Left ventricle myocardium inferior (tissue), 1 donor: ENCODE results near the gene CD93. TPM values are rescaled to one million over a fixed set of nuclear protein-coding genes. Genes with fewer than 3 reads are reported as not detected.

Source experiments
- DNase-seq: peaks from one replicate; pipeline ENCODE4 v3.0.0-alpha.2; 2020
- H3K27ac ChIP-seq: fragments of 200-600 bp; replicated peaks from 2 replicates; pipeline ENCODE4 v1.8.0; 2021
- H3K27me3 ChIP-seq: fragments of 200-600 bp; 2 replicates; pipeline ENCODE4 v1.8.0; 2021; ENCODE audit warnings: low read depth
- H3K36me3 ChIP-seq: fragments of 200-600 bp; 2 replicates; pipeline ENCODE4 v1.8.0; 2021
- H3K4me1 ChIP-seq: fragments of 200-600 bp; 2 replicates; pipeline ENCODE4 v1.8.0; 2021
- H3K4me3 ChIP-seq: fragments of 200-600 bp; 2 replicates; pipeline ENCODE4 v1.8.0; 2021; ENCODE audit warnings: mild to moderate bottlenecking, moderate library complexity
- H3K9me3 ChIP-seq: fragments of 200-600 bp; replicated peaks from 2 replicates; pipeline ENCODE4 v1.8.0; 2021
- CTCF ChIP-seq: fragments of 200-600 bp; IDR thresholded peaks from 2 replicates; pipeline ENCODE4 v1.8.0; 2021; ENCODE audit warnings: antibody characterized with exemption, mild to moderate bottlenecking, borderline replicate concordance
- intact Hi-C: fragments of 100-400 bp; cut with micrococcal nuclease; formaldehyde crosslinking; loops from one replicate; pipeline ENCODE4 v1.11.0; 2022
- total RNA-seq: library from RNA; stranded (reverse); fragmentation: NEBNext Ultra II Directional; extraction: Animal tissue kit (Norgen Biotek cat#: 25700); gene quantifications from one replicate; pipeline ENCODE4 v1.2.1, GENCODE V29; 2021
- donor health status: DM: no; HTN: yes; CAD: no; lungs with severe emphysema.

CD93 gene
- total RNA-seq, 1 donor from 2014 or later, result 35.7 TPM

GRCh38 chr20:23080521-23080920 is 5.6 kb downstream of the CD93 start:
- no peaks in the 10 kb centered on the region for H3K9me3 ChIP-seq
- no peaks in the 10 kb centered on the region for H3K36me3 ChIP-seq
- DNase-seq, result no peak
- peaks cover 3% of the 10 kb centered on the region for H3K27me3 ChIP-seq
- intact Hi-C loops, result no loop called here
- peak overlapping the region; percentile 97 for H3K27ac ChIP-seq
- H3K4me1 ChIP-seq, result peaks cover 65% of the 10 kb centered on the region
- no peak for TF ChIP-seq CTCF
- H3K4me3 ChIP-seq, result peak overlapping the region; percentile 66

GRCh38 chr20:23079926-23080325 is 6.2 kb downstream of the CD93 start:
- Histone ChIP-seq H3K9me3 (no peaks in the 10 kb centered on the region), H3K27me3 (no peaks in the 10 kb centered on the region), H3K36me3 (no peaks in the 10 kb centered on the region), H3K4me3 (no peak overlapping the region), H3K4me1 (peaks cover 59% of the 10 kb centered on the region), H3K27ac (peak overlapping the region; percentile 97)
- no peak for TF ChIP-seq CTCF
- no peak for DNase-seq
- intact Hi-C loops, result no loop called here

GRCh38 chr20:23079016-23079351 is 7.1 kb downstream of the CD93 start:
- Histone ChIP-seq H3K4me1 (peaks cover 53% of the 10 kb centered on the region), H3K4me3 (no peak overlapping the region), H3K36me3 (no peaks in the 10 kb centered on the region), H3K27me3 (no peaks in the 10 kb centered on the region), H3K9me3 (no peaks in the 10 kb centered on the region), H3K27ac (no peak overlapping the region)
- DNase-seq, result no peak
- intact Hi-C loops, result no loop called here
- no peak for TF ChIP-seq CTCF

GRCh38 chr20:23078351-23079015 is 7.6 kb downstream of the CD93 start:
- no peak for TF ChIP-seq CTCF
- Histone ChIP-seq H3K9me3 (no peaks in the 10 kb centered on the region), H3K27me3 (no peaks in the 10 kb centered on the region), H3K4me3 (no peak overlapping the region), H3K4me1 (peaks cover 53% of the 10 kb centered on the region), H3K36me3 (no peaks in the 10 kb centered on the region), H3K27ac (no peak overlapping the region)
- intact Hi-C loops, result no loop called here
- DNase-seq, result no peak

DNA sequence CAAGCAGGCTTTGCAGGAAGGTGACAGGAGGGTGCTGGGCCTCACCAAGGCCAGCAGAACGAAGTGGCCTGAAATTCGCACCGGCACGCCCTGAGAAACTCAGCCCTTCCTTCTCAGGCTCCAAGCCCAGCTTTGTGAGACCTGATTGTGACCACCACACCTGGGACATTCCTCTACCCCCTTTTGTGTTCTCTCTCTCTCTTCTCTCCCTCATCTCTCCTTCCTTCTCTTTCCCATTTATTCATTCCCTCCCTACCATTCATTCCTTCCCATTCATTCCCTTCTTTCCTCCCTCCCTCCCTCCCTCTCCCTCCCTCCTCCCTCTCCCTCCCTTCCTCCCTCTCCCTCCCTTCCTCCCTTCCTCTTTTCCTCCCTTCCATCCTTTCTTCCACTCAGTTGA is 8.8 kb downstream of the CD93 start:
- H3K27me3 ChIP-seq, result no peaks in the 10 kb centered on the region
- intact Hi-C loops, result no loop called here

More for the DNA sequence above, 8.8 kb downstream of the CD93 start:
- Histone ChIP-seq H3K36me3 (no peaks in the 10 kb centered on the region), H3K4me1 (peaks cover 53% of the 10 kb centered on the region), H3K9me3 (no peaks in the 10 kb centered on the region), H3K4me3 (no peak overlapping the region), H3K27ac (peak overlapping the region; percentile 27)
- TF ChIP-seq CTCF, result no peak
- DNase-seq, result no peak
